ENCODE data around the gene ONECUT3.

ONECUT3 gene

DNA sequence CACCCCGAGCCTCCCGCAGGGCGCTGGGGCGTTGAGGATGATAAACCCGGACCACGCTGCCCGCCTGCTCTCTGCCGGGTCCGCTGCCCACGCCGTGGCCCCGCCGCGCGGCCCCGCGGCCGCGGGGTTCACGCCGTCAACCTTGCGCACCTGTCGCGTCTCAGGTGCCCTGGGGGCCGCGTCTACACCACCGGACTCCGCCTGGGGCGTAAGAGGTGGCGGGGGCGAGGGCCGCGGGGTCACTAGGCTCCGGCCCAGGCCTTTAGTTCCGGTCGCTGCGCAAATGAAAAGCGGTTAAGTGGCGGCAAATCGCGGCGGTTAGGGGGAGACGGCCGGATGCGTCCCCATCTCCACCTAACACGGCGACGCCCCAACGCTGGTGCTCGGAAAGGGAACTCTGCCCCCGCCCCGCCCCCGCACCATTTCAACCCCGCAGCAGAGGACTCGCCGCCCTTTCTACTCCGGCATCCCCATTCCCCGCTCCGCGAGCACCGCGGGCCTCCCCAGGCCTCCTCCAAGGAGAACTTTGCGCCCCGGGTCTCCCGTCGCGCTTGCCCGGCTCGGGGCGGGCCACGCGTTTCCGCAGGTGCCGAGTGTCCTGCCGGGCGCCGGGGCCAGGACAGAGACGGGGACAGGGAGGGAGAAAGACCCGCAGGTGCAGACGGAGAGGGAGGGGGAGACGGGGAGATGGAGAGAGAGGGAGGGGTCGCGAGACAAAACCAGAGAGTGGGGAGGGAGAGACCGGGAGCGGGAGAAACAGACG is 4.3 kb downstream of the ONECUT3 start:
- DNase-seq = no peak
- WGBS = 4% methylated on average over 66 of the region's 86 CpGs
- Histone ChIP-seq H3K27me3 (ENCODE audit: control insufficient read depth in 1 of 2, insufficient read depth in 1 of 2, low read length in 2 of 2) (peaks cover 84% of the 10 kb centered on the region in 2 experiments), H3K4ac (ENCODE audit: low read depth in 1 of 2, low read length in 2 of 2) (no peak overlapping the region), H2BK120ac (ENCODE audit: low read depth, low read length) (no peak overlapping the region), H3K79me1 (replicated peaks; ENCODE audit: low read length, poor library complexity, severe bottlenecking) (no peaks in the 10 kb centered on the region), H3K18ac (ENCODE audit: low read depth in 1 of 2, low read length in 2 of 2) (no peak overlapping the region), H2BK5ac (ENCODE audit: low read depth, low read length, poor library complexity, severe bottlenecking) (no peak overlapping the region), H3K9ac (ENCODE audit: low read length) (no peak overlapping the region), H2AFZ (ENCODE audit: low read depth, low read length) (no peak overlapping the region), H3K4me3 (ENCODE audit: insufficient read depth in 1 of 2, low read depth in 1 of 2, low read length in 2 of 2) (peak overlapping the region in 1 of 2 experiments; percentile 28), H3K4me2 (ENCODE audit: low read length, poor library complexity, severe bottlenecking) (no peak overlapping the region), H4K91ac (ENCODE audit: low read length) (no peak overlapping the region), H4K8ac (ENCODE audit: low read length) (no peak overlapping the region), H3K23ac (ENCODE audit: low read length in 2 of 2) (no peak overlapping the region), H3K9me3 (ENCODE audit: control insufficient read depth, low read length) (no peaks in the 10 kb centered on the region), H3K14ac (ENCODE audit: low read length in 2 of 2) (no peak overlapping the region), H3K36me3 (ENCODE audit: control insufficient read depth in 1 of 2, insufficient read depth in 2 of 2, low read depth in 1 of 2, low read length in 2 of 2) (peaks cover 0 to 3% of the 10 kb centered on the region in 2 experiments), H2AK5ac (ENCODE audit: low read length, severe bottlenecking) (no peak overlapping the region), H2BK15ac (ENCODE audit: low read depth, poor library complexity, severe bottlenecking) (no peak overlapping the region), H2BK12ac (ENCODE audit: low read length in 2 of 2) (no peak overlapping the region), H3K4me1 (ENCODE audit: control insufficient read depth, insufficient read depth, low read depth, low read length) (peaks cover 17% of the 10 kb centered on the region), H3K27ac (ENCODE audit: low read length, poor library complexity, severe bottlenecking) (no peak overlapping the region)

- Histone ChIP-seq H2BK12ac (ENCODE audit: low read length in 2 of 2) (no peak overlapping the region), H2BK5ac (ENCODE audit: low read depth, low read length, poor library complexity, severe bottlenecking) (no peak overlapping the region), H3K18ac (ENCODE audit: low read depth in 1 of 2, low read length in 2 of 2) (no peak overlapping the region), H3K27ac (ENCODE audit: low read length, poor library complexity, severe bottlenecking) (no peak overlapping the region), H3K79me1 (replicated peaks; ENCODE audit: low read length, poor library complexity, severe bottlenecking) (no peaks in the 10 kb centered on the region), H4K8ac (ENCODE audit: low read length) (no peak overlapping the region), H3K4me1 (ENCODE audit: control insufficient read depth, insufficient read depth, low read depth, low read length) (peaks cover 17% of the 10 kb centered on the region), H3K4ac (ENCODE audit: low read depth in 1 of 2, low read length in 2 of 2) (no peak overlapping the region), H2BK120ac (ENCODE audit: low read depth, low read length) (no peak overlapping the region), H3K9ac (ENCODE audit: low read length) (no peak overlapping the region), H2AK5ac (ENCODE audit: low read length, severe bottlenecking) (no peak overlapping the region), H3K36me3 (ENCODE audit: control insufficient read depth in 1 of 2, insufficient read depth in 2 of 2, low read depth in 1 of 2, low read length in 2 of 2) (peaks cover 0 to 3% of the 10 kb centered on the region in 2 experiments), H3K27me3 (ENCODE audit: control insufficient read depth in 1 of 2, insufficient read depth in 1 of 2, low read length in 2 of 2) (peaks cover 82 to 86% of the 10 kb centered on the region in 2 experiments), H3K23ac (ENCODE audit: low read length in 2 of 2) (no peak overlapping the region), H2BK15ac (ENCODE audit: low read depth, poor library complexity, severe bottlenecking) (no peak overlapping the region), H2AFZ (ENCODE audit: low read depth, low read length) (no peak overlapping the region), H3K14ac (ENCODE audit: low read length in 2 of 2) (no peak overlapping the region), H3K9me3 (ENCODE audit: control insufficient read depth, low read length) (no peaks in the 10 kb centered on the region), H3K4me2 (ENCODE audit: low read length, poor library complexity, severe bottlenecking) (no peak overlapping the region), H3K4me3 (ENCODE audit: insufficient read depth in 1 of 2, low read depth in 1 of 2, low read length in 2 of 2) (no peak overlapping the region), H4K91ac (ENCODE audit: low read length) (no peak overlapping the region)
- 18% methylated on average over 9 of the region's 10 CpGs for WGBS
- DNase-seq = no peak
Measured at GRCh38 chr19:1758231-1758577, 4.9 kb downstream of the ONECUT3 start.

GRCh38 chr19:1758959-1759903 is 5.9 kb downstream of the ONECUT3 start:
- Histone ChIP-seq H3K14ac (ENCODE audit: low read length in 2 of 2) (no peak overlapping the region), H3K23ac (ENCODE audit: low read length in 2 of 2) (peak overlapping the region in 1 of 2 experiments; percentile 34), H4K91ac (ENCODE audit: low read length) (no peak overlapping the region), H2AFZ (ENCODE audit: low read depth, low read length) (no peak overlapping the region), H3K18ac (ENCODE audit: low read depth in 1 of 2, low read length in 2 of 2) (no peak overlapping the region), H3K79me1 (replicated peaks; ENCODE audit: low read length, poor library complexity, severe bottlenecking) (no peaks in the 10 kb centered on the region), H3K9me3 (ENCODE audit: control insufficient read depth, low read length) (no peaks in the 10 kb centered on the region), H3K36me3 (ENCODE audit: control insufficient read depth in 1 of 2, insufficient read depth in 2 of 2, low read depth in 1 of 2, low read length in 2 of 2) (peaks cover 0 to 3% of the 10 kb centered on the region in 2 experiments), H2BK12ac (ENCODE audit: low read length in 2 of 2) (no peak overlapping the region), H2AK5ac (ENCODE audit: low read length, severe bottlenecking) (no peak overlapping the region), H2BK5ac (ENCODE audit: low read depth, low read length, poor library complexity, severe bottlenecking) (no peak overlapping the region), H3K4me3 (ENCODE audit: insufficient read depth in 1 of 2, low read depth in 1 of 2, low read length in 2 of 2) (no peak overlapping the region), H2BK120ac (ENCODE audit: low read depth, low read length) (no peak overlapping the region), H4K8ac (ENCODE audit: low read length) (no peak overlapping the region), H3K27ac (ENCODE audit: low read length, poor library complexity, severe bottlenecking) (no peak overlapping the region), H3K4me2 (ENCODE audit: low read length, poor library complexity, severe bottlenecking) (no peak overlapping the region), H3K27me3 (ENCODE audit: control insufficient read depth in 1 of 2, insufficient read depth in 1 of 2, low read length in 2 of 2) (peaks cover 92 to 96% of the 10 kb centered on the region in 2 experiments), H3K9ac (ENCODE audit: low read length) (no peak overlapping the region), H3K4ac (ENCODE audit: low read depth in 1 of 2, low read length in 2 of 2) (no peak overlapping the region), H2BK15ac (ENCODE audit: low read depth, poor library complexity, severe bottlenecking) (no peak overlapping the region), H3K4me1 (ENCODE audit: control insufficient read depth, insufficient read depth, low read depth, low read length) (peaks cover 11% of the 10 kb centered on the region)
- DNase-seq = no peak
- 63% methylated on average over 9 of the region's 16 CpGs for WGBS

GRCh38 chr19:1760020-1760419 is 6.7 kb downstream of the ONECUT3 start:
- no peak overlapping the region for H4K8ac ChIP-seq (ENCODE audit: low read length)
- H4K91ac ChIP-seq (ENCODE audit: low read length) = no peak overlapping the region
- H3K27me3 ChIP-seq (ENCODE audit: control insufficient read depth in 1 of 2, insufficient read depth in 1 of 2, low read length in 2 of 2) = peaks cover 93 to 98% of the 10 kb centered on the region in 2 experiments
- DNase-seq = no peak
- H3K4me1 ChIP-seq (ENCODE audit: control insufficient read depth, insufficient read depth, low read depth, low read length) = peaks cover 9% of the 10 kb centered on the region
- no peak overlapping the region for H3K4ac ChIP-seq (ENCODE audit: low read depth in 1 of 2, low read length in 2 of 2)
- no peak overlapping the region for H2BK12ac ChIP-seq (ENCODE audit: low read length in 2 of 2)
- no peaks in the 10 kb centered on the region for H3K9me3 ChIP-seq (ENCODE audit: control insufficient read depth, low read length)
- whole genome bisulfite sequencing = 23% methylated on average over 14 of the region's 17 CpGs
- H3K23ac ChIP-seq (ENCODE audit: low read length in 2 of 2) = no peak overlapping the region
- H3K4me3 ChIP-seq (ENCODE audit: insufficient read depth in 1 of 2, low read depth in 1 of 2, low read length in 2 of 2) = no peak overlapping the region
- no peak overlapping the region for H3K4me2 ChIP-seq (ENCODE audit: low read length, poor library complexity, severe bottlenecking)
- no peak overlapping the region for H2BK15ac ChIP-seq (ENCODE audit: low read depth, poor library complexity, severe bottlenecking)
- no peak overlapping the region for H2AK5ac ChIP-seq (ENCODE audit: low read length, severe bottlenecking)
- no peak overlapping the region for H3K27ac ChIP-seq (ENCODE audit: low read length, poor library complexity, severe bottlenecking)
- no peak overlapping the region for H3K18ac ChIP-seq (ENCODE audit: low read depth in 1 of 2, low read length in 2 of 2)
- H3K36me3 ChIP-seq (ENCODE audit: control insufficient read depth in 1 of 2, insufficient read depth in 2 of 2, low read depth in 1 of 2, low read length in 2 of 2) = peaks cover 0 to 3% of the 10 kb centered on the region in 2 experiments
- H3K9ac ChIP-seq (ENCODE audit: low read length) = no peak overlapping the region
- H2BK5ac ChIP-seq (ENCODE audit: low read depth, low read length, poor library complexity, severe bottlenecking) = no peak overlapping the region
- no peaks in the 10 kb centered on the region for H3K79me1 ChIP-seq (replicated peaks; ENCODE audit: low read length, poor library complexity, severe bottlenecking)
- H2AFZ ChIP-seq (ENCODE audit: low read depth, low read length) = no peak overlapping the region
- H2BK120ac ChIP-seq (ENCODE audit: low read depth, low read length) = no peak overlapping the region
- no peak overlapping the region for H3K14ac ChIP-seq (ENCODE audit: low read length in 2 of 2)
